HEK293T (cell line): Measurements from ENCODE around the gene CADPS.

Experiments
- CTCF ChIA-PET: fragments of 350-600 bp; formaldehyde crosslinking; extraction: SDS; loops from one replicate; lab custom pipeline; 2021; ENCODE audit warnings: antibody characterized with exemption, inconsistent platforms; lab: Yijun Ruan, JAX
- POLR2A ChIA-PET: fragments of 350-600 bp; formaldehyde crosslinking; extraction: SDS; loops from one replicate; lab custom pipeline; 2020; ENCODE audit warnings: antibody characterized with exemption, inconsistent platforms; lab: Yijun Ruan, JAX
- DNase-seq: peaks from one replicate; pipeline ENCODE4 v3.0.0; 2012; ENCODE audit warnings: mixed read lengths; ENCODE audit errors: extremely low spot score
- ARNT ChIP-seq: fragments of 450-650 bp; IDR thresholded peaks from 2 replicates; pipeline ENCODE4 v1.6.1; 2017; ENCODE audit warnings: mild to moderate bottlenecking
- BHLHE40 ChIP-seq: fragments of 450-650 bp; IDR thresholded peaks from 2 replicates; pipeline ENCODE4 v1.6.1; 2016; ENCODE audit warnings: mild to moderate bottlenecking, moderate library complexity, borderline replicate concordance
- CTBP1 ChIP-seq: fragments of 450-650 bp; IDR thresholded peaks from 2 replicates; pipeline ENCODE4 v1.6.1; 2016; ENCODE audit warnings: borderline replicate concordance
- ELF4 ChIP-seq: fragments of 450-650 bp; IDR thresholded peaks from 2 replicates; pipeline ENCODE4 v1.6.1; 2017; ENCODE audit warnings: antibody characterized with exemption
- FOXA1 ChIP-seq: fragments of 450-650 bp; IDR thresholded peaks from 2 replicates; pipeline ENCODE4 v1.6.1; 2016; ENCODE audit warnings: mild to moderate bottlenecking
- FOXK2 ChIP-seq: fragments of 450-650 bp; IDR thresholded peaks from 2 replicates; pipeline ENCODE4 v1.6.1; 2016; ENCODE audit warnings: mild to moderate bottlenecking
- FOXM1 ChIP-seq: fragments of 450-650 bp; IDR thresholded peaks from 2 replicates; pipeline ENCODE4 v1.6.1; 2017; ENCODE audit warnings: mild to moderate bottlenecking, borderline replicate concordance
- HDGF ChIP-seq: fragments of 450-650 bp; IDR thresholded peaks from 2 replicates; pipeline ENCODE4 v1.6.1; 2017; ENCODE audit warnings: antibody characterized with exemption, borderline replicate concordance
- L3MBTL2 ChIP-seq: fragments of 450-650 bp; conservative IDR thresholded peaks from 2 replicates; pipeline ENCODE4 v1.6.1; 2016; ENCODE audit warnings: mild to moderate bottlenecking
- LEF1 ChIP-seq: fragments of 450-650 bp; IDR thresholded peaks from 2 replicates; pipeline ENCODE4 v1.6.1; 2017; ENCODE audit warnings: mild to moderate bottlenecking, borderline replicate concordance
- NFRKB ChIP-seq: fragments of 450-650 bp; IDR thresholded peaks from 2 replicates; pipeline ENCODE4 v1.6.1; 2016; ENCODE audit warnings: mild to moderate bottlenecking, moderate library complexity
- SP1 ChIP-seq: fragments of 450-650 bp; IDR thresholded peaks from 2 replicates; pipeline ENCODE4 v1.6.1; 2017
- SUZ12 ChIP-seq: fragments of 450-650 bp; IDR thresholded peaks from 2 replicates; pipeline ENCODE4 v1.6.1; 2016; ENCODE audit warnings: mild to moderate bottlenecking
- TARDBP ChIP-seq: fragments of 450-650 bp; IDR thresholded peaks from 2 replicates; pipeline ENCODE4 v1.6.1; 2016
- ZNF384 ChIP-seq: fragments of 450-650 bp; IDR thresholded peaks from 2 replicates; pipeline ENCODE4 v1.6.1; 2016
- TF ChIP-seq, protein P1 (sequence below): fragments of 450-650 bp; IDR thresholded peaks from 2 replicates; pipeline ENCODE4 v1.6.1; 2016

The CADPS gene

DNA sequence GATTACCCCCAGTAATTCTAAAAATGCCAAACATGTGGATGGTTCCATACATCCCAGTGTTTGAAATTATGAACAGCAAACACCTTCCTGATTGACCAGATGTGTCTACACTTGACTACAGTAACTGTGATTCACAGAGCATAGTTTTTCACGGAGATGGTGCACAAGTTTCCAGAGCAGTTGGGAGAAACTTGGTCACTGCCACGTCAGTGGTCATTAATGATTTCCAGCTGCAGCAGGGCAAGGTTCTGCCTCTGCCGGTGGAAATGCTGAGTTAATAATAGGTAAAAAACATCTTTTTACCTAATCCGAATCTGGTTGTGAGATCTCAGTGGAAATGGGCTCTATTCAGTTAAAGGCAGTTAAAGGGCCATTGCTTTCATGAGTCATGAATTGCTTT, 347.7 kb downstream of the CADPS start:
- ChIA-PET POLR2A (no interaction called here), CTCF (no interaction called here)
- DNase-seq: no peak
- TF ChIP-seq SUZ12: no peak
- TF ChIP-seq FOXK2: no peak
- no peak for TF ChIP-seq TARDBP
- TF ChIP-seq LEF1: no peak
- TF ChIP-seq ELF4: no peak
- no peak for TF ChIP-seq BHLHE40
- TF ChIP-seq FOXA1: no peak
- no peak for TF ChIP-seq NFRKB
- TF ChIP-seq, protein P1, sequence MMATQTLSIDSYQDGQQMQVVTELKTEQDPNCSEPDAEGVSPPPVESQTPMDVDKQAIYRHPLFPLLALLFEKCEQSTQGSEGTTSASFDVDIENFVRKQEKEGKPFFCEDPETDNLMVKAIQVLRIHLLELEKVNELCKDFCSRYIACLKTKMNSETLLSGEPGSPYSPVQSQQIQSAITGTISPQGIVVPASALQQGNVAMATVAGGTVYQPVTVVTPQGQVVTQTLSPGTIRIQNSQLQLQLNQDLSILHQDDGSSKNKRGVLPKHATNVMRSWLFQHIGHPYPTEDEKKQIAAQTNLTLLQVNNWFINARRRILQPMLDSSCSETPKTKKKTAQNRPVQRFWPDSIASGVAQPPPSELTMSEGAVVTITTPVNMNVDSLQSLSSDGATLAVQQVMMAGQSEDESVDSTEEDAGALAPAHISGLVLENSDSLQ: no peak
- TF ChIP-seq HDGF: no peak
- TF ChIP-seq L3MBTL2: no peak
- TF ChIP-seq ARNT: no peak
- TF ChIP-seq SP1: no peak
- TF ChIP-seq ZNF384: no peak
- TF ChIP-seq CTBP1: no peak
- no peak for TF ChIP-seq FOXM1

DNA sequence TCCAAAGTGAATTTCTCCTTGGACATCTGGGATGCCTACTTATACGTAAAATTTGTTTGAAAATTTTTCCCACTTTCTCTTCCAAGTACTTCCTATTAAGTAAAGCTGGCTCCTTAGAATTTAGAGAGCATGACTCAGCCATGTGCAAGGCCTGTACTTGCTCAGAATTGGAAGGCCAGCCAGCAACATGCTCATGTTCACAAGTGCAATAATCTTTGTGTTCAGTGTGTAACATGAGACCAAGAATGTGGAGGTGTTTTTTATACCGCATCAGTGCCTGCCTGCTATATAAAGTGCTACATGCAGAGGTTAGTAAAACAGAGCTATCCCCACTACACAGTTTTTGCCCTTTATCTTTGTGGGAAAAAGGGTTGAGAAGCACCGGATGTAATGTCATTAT, 349.9 kb downstream of the CADPS start:
- ChIA-PET POLR2A (no interaction called here), CTCF (no interaction called here)
- no peak for DNase-seq
- TF ChIP-seq CTBP1 (no peak), NFRKB (no peak), LEF1 (no peak), SUZ12 (no peak), ZNF384 (no peak), FOXM1 (no peak), BHLHE40 (no peak), ARNT (no peak), L3MBTL2 (no peak), HDGF (no peak), SP1 (no peak), ELF4 (no peak), FOXA1 (no peak), FOXK2 (no peak)
- TF ChIP-seq, protein P1: no peak

DNA sequence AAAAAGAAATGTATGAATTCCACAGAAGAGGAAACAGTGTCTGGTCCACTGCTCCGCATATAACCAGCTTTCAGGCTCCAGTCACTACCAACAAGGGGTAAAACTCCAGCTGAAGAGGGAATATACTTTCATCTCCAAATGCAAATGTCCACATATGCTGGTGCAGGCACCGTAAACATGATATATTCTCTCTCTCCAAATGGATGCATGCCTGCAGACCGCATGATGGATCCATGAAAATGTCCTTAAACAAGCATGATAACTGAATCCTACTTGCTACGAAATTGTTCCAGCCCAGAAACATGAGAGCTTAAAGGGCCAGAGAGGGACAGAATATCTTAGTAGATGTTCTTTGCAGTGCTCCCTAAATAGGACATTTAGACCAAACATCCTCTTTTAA, 351.5 kb downstream of the CADPS start:
- DNase-seq: no peak
- POLR2A ChIA-PET: no interaction called here
- CTCF ChIA-PET: no interaction called here
- TF ChIP-seq FOXM1 (no peak), NFRKB (no peak), BHLHE40 (no peak), ARNT (no peak), LEF1 (no peak), ZNF384 (no peak), L3MBTL2 (no peak), SUZ12 (no peak), HDGF (no peak), TARDBP (no peak), FOXA1 (no peak), FOXK2 (no peak), ELF4 (no peak), CTBP1 (no peak), SP1 (no peak)
- TF ChIP-seq, protein P1: no peak

DNA sequence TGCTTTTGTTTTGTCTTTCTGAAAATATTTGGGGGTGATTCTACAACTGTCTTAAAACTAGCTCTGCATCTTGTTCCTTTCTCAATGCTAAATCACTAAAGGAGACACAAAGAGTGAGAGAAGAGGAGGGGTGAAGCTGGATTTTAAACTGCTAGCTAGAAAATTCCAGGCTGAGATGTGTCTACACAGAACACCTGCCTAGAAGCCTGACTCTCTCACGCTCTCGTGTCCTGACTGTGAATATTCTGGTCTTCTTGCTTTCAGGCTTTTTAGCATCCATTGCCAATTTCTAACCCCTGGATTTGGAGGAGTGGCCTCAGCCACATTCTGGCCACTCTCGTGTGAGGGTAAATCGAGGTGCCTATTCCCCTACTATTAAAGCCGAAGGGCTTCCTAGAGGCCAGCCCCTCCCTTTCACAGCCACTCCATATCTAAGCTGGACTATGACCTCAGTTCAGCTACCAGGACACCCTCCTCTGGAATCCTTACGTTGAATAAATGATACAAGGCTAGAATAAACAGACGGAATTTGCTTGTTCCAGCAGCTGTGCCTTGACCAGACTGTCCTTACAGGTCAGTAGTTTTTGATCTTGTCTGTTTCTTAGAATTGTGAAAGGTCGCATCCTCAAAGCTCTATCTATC, 353.6 kb downstream of the CADPS start:
- TF ChIP-seq ZNF384: no peak
- ChIA-PET POLR2A (no interaction called here), CTCF (no interaction called here)
- no peak for DNase-seq

DNA sequence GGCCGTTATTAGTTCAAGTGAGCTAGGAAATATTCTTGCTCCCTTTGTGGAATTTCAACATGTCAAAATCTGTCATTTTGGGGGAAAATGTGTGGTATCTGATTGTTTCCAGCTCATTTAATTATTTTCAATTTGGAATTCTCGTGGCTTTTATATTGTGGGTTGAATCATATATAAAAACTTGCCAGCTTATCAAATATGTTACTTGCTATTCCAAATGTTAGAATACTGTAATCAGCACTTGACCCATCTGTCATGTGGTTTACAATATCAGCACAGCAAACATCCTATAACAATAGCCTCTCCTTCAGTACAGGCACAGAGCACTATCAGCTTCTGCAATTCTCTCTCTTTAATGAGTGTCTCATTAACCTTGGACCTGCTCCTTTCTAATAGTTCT, 371.7 kb downstream of the CADPS start:
- TF ChIP-seq, protein P1: no peak
- TF ChIP-seq SUZ12: no peak
- no peak for TF ChIP-seq ARNT
- no peak for TF ChIP-seq FOXK2
- TF ChIP-seq FOXM1: no peak
- TF ChIP-seq BHLHE40: no peak
- no peak for TF ChIP-seq LEF1
- no peak for TF ChIP-seq ELF4
- no peak for TF ChIP-seq CTBP1
- TF ChIP-seq TARDBP: no peak
- TF ChIP-seq SP1: no peak
- TF ChIP-seq L3MBTL2: no peak
- TF ChIP-seq NFRKB: no peak
- TF ChIP-seq HDGF: no peak
- no peak for TF ChIP-seq FOXA1
- ChIA-PET CTCF (no interaction called here), POLR2A (no interaction called here)
- DNase-seq: no peak
